NCI-H345 treated with DMSO at 0.1 percent for 48 hours (cell line): ENCODE measurements around the gene FGF9.

ENCODE experiments used
- DNase-seq: peaks from one replicate; lab custom pipeline; 2025; ENCODE audit not compliant: unreplicated experiment; lab: John Stamatoyannopoulos, UW

The FGF9 gene

GRCh38 chr13:21703846-21704245, 33.0 kb downstream of the FGF9 start:
- no peak for DNase-seq

GRCh38 chr13:21707586-21707985, 36.7 kb downstream of the FGF9 start:
- no peak for DNase-seq

- no peak for DNase-seq
Measured at GRCh38 chr13:21709697-21710096, 38.8 kb downstream of the FGF9 start.

- no peak for DNase-seq
Measured at GRCh38 chr13:21710163-21710562, 39.3 kb downstream of the FGF9 start.

- no peak for DNase-seq
Measured at GRCh38 chr13:21717817-21718216, 46.9 kb downstream of the FGF9 start.

- DNase-seq, result no peak
Measured at GRCh38 chr13:21719463-21719862, 48.6 kb downstream of the FGF9 start.

GRCh38 chr13:21723807-21724505, 53.1 kb downstream of the FGF9 start:
- DNase-seq, result no peak

- no peak for DNase-seq
Measured at GRCh38 chr13:21730186-21730880, 59.5 kb downstream of the FGF9 start.

- DNase-seq, result no peak
Measured at GRCh38 chr13:21733475-21734263, 62.8 kb downstream of the FGF9 start.

- DNase-seq, result no peak
Measured at GRCh38 chr13:21734961-21735360, 64.1 kb downstream of the FGF9 start.

GRCh38 chr13:21735701-21736401, 65.0 kb downstream of the FGF9 start:
- no peak for DNase-seq

- no peak for DNase-seq
Measured at GRCh38 chr13:21736926-21737325, 66.1 kb downstream of the FGF9 start.

- no peak for DNase-seq
Measured at GRCh38 chr13:21738630-21739029, 67.8 kb downstream of the FGF9 start.

GRCh38 chr13:21739771-21740170, 68.9 kb downstream of the FGF9 start:
- DNase-seq, result no peak

- DNase-seq, result no peak
Measured at GRCh38 chr13:21741396-21741979, 70.6 kb downstream of the FGF9 start.

GRCh38 chr13:21742096-21742495, 71.2 kb downstream of the FGF9 start:
- DNase-seq, result no peak

- DNase-seq, result no peak
Measured at GRCh38 chr13:21744149-21744548, 73.3 kb downstream of the FGF9 start.

- no peak for DNase-seq
Measured at GRCh38 chr13:21745307-21745706, 74.4 kb downstream of the FGF9 start.

- DNase-seq, result no peak
Measured at GRCh38 chr13:21747456-21747855, 76.6 kb downstream of the FGF9 start.

GRCh38 chr13:21748166-21748565, 77.3 kb downstream of the FGF9 start:
- DNase-seq, result no peak

- DNase-seq, result no peak
Measured at GRCh38 chr13:21749410-21749809, 78.5 kb downstream of the FGF9 start.
